OCI-LY7 (cell line): ENCODE results near the gene BLTP3A. TPM values are rescaled to one million over a fixed set of nuclear protein-coding genes. Genes with fewer than 3 reads are reported as not detected.

Experiments
- BruUV-seq: library from RNA; stranded (reverse); fragments of 400-500 nt; replicated peaks from 2 replicates; lab custom pipeline; 2021; lab: Mats Ljungman, UMichigan
- CTCF ChIA-PET: fragments of 300-600 bp; sonication (Branson Sonifier 250); formaldehyde crosslinking; loops from one replicate; lab custom pipeline; 2022; ENCODE audit warnings: antibody characterized with exemption; ENCODE audit not compliant: unreplicated experiment; lab: Charles Lee
- POLR2A ChIA-PET: fragments of 300-600 bp; sonication (Branson Sonifier 250); formaldehyde crosslinking; loops from one replicate; lab custom pipeline; 2022; ENCODE audit warnings: antibody characterized with exemption; lab: Charles Lee
- DNase-seq: peaks from one replicate; pipeline ENCODE4 v3.0.0-alpha.2; 2015; ENCODE audit warnings: low spot score
- H2AFZ ChIP-seq: fragments of 200-600 bp; sonication (generic), shearing (Covaris generic); 2 replicates; pipeline ENCODE4 v1.6.1; 2014; ENCODE audit warnings: mild to moderate bottlenecking, antibody characterized with exemption, low read length, moderate library complexity
- H3K27ac ChIP-seq: fragments of 200-600 bp; sonication (generic); 2 replicates; pipeline ENCODE4 v1.5.1; 2014; ENCODE audit warnings: mixed run types, low read depth, mild to moderate bottlenecking, moderate library complexity, low read length, inconsistent platforms; ENCODE audit not compliant: poor library complexity, severe bottlenecking
- H3K36me3 ChIP-seq: fragments of 200-600 bp; sonication (generic); 2 replicates; pipeline ENCODE4 v1.6.1; 2014; ENCODE audit warnings: mild to moderate bottlenecking, antibody characterized with exemption, low read length, moderate library complexity, mixed read lengths; ENCODE audit not compliant: insufficient read depth
- H3K4me1 ChIP-seq: fragments of 200-600 bp; sonication (generic); 2 replicates; pipeline ENCODE4 v1.5.1; 2014; ENCODE audit warnings: mild to moderate bottlenecking, low read length; ENCODE audit not compliant: insufficient read depth, poor library complexity, severe bottlenecking
- H3K4me2 ChIP-seq: fragments of 200-600 bp; sonication (generic); 2 replicates; pipeline ENCODE4 v1.6.1; 2014; ENCODE audit warnings: mild to moderate bottlenecking, low read length
- H3K4me3 ChIP-seq: fragments of 200-600 bp; sonication (generic); 2 replicates; pipeline ENCODE4 v1.5.1; 2014; ENCODE audit warnings: mild to moderate bottlenecking, low read depth, low read length; ENCODE audit not compliant: poor library complexity, severe bottlenecking
- H3K79me2 ChIP-seq: fragments of 200-600 bp; sonication (generic); 2 replicates; pipeline ENCODE4 v1.6.1; 2016; ENCODE audit warnings: low read depth, mild to moderate bottlenecking, low read length, moderate library complexity, mixed read lengths; ENCODE audit not compliant: insufficient read depth
- H3K9me2 ChIP-seq: fragments of 200-600 bp; sonication (generic); 2 replicates; pipeline ENCODE4 v1.6.1; 2016; ENCODE audit warnings: mild to moderate bottlenecking, low read length, mixed read lengths; ENCODE audit not compliant: insufficient read depth
- H3K9me3 ChIP-seq: fragments of 200-600 bp; sonication (generic); 2 replicates; pipeline ENCODE4 v1.6.1; 2014; ENCODE audit warnings: mild to moderate bottlenecking, mixed run types, low read length, mixed read lengths
- H4K20me1 ChIP-seq: fragments of 200-600 bp; sonication (generic); 2 replicates; pipeline ENCODE4 v1.6.1; 2014; ENCODE audit warnings: mild to moderate bottlenecking, antibody characterized with exemption, low read length, moderate library complexity, mixed read lengths; ENCODE audit not compliant: insufficient read depth
- CTCF ChIP-seq: fragments of 200-600 bp; sonication (generic); conservative IDR thresholded peaks from 2 replicates; pipeline ENCODE4 v1.5.1; 2014; ENCODE audit warnings: mild to moderate bottlenecking, antibody characterized with exemption, low read length, moderate library complexity, mixed read lengths
- EZH2phosphoT487 ChIP-seq: fragments of 200-600 bp; sonication (generic); IDR thresholded peaks from 2 replicates; pipeline ENCODE4 v1.6.1; 2018; ENCODE audit warnings: low read depth, borderline replicate concordance, mild to moderate bottlenecking, mixed run types, antibody characterized with exemption, low read length, moderate library complexity, mixed read lengths
- intact Hi-C: fragments of 100-400 bp; cut with micrococcal nuclease; formaldehyde crosslinking; loops from one replicate; pipeline ENCODE4 v1.10.0; 2022; ENCODE audit not compliant: unreplicated experiment
- total RNA-seq, 2 experiments: library from RNA; depleted of rRNA in 1 of 2; stranded (reverse); fragments of >200 nt in 1 of 2; shearing (Covaris generic) in 1 of 2; gene quantifications; 2 replicates each; pipeline ENCODE4 v1.2.3, GENCODE V29; 2014 to 2022

The BLTP3A gene
- total RNA-seq, 2 experiments from 2014 or later, result 11.9 to 23.3 TPM

DNA sequence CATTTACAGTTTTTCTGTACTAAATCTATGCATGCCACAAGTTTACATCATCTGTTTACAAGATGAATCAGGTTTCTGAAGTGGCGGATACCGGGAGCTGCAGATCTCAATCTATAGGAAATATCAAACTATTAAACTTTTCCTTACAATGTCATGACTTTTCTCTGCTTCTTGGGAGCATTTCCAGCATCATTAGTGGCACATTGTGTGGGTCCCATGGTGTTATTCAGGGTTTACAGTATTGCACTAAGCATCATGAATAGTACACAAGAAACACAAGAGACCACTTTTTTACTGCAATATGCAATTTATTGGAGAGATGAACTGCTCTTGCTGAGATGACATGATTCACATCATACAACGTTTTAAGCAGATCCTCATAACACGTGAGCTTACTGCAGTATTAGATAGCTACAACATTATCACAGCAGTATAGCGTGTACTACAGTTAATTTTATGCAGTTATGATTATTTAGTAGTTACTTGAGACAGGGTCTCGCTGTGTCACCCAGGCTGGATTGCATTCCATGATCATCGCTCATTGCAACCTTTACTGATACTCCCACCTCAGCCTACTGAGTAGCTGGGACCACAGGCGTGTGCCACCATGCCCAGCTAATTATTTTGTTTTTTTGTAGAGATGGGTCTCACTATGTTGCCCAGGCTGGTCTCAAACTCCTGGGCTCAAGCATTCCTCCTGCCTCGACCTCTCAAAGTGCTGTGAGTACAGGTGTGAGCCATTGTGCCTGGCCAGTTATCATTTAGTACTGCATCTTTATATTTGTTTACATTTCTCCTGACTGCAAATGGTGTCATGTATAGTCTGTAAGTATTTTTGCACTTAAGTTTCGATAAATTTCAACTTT is 18.4 kb downstream of the BLTP3A start:
- H3K27ac ChIP-seq, result no peak overlapping the region
- no peak overlapping the region for H2AFZ ChIP-seq
- H3K79me2 ChIP-seq, result peaks cover 21% of the 10 kb centered on the region; the same call in 1 of the 2 replicates
- no peaks in the 10 kb centered on the region for H3K9me3 ChIP-seq
- ChIA-PET POLR2A (interaction anchor here (0.6 to 1.7 kb wide), 3 partner anchors 10 to 217 kb away, joined by 4 to 8 read pairs (median 4); no protein-coding TSS in a partner anchor), CTCF (no interaction called here)
- intact Hi-C loops, result no loop called here
- H3K9me2 ChIP-seq, result no peaks in the 10 kb centered on the region
- no peak overlapping the region for H3K4me2 ChIP-seq
- TF ChIP-seq EZH2phosphoT487 (no peak), CTCF (no peak)
- H3K4me3 ChIP-seq, result no peak overlapping the region
- no peak for DNase-seq
- H3K36me3 ChIP-seq, result no peaks in the 10 kb centered on the region
- H4K20me1 ChIP-seq, result peaks cover 6% of the 10 kb centered on the region; the same call in 1 of the 2 replicates
- H3K4me1 ChIP-seq, result peaks cover 5% of the 10 kb centered on the region
- no TSS peak for BruUV-seq

GRCh38 chr6:34810936-34811632 is 19.2 kb downstream of the BLTP3A start:
- no peaks in the 10 kb centered on the region for H3K9me3 ChIP-seq
- peaks cover 6% of the 10 kb centered on the region; the same call in 1 of the 2 replicates for H4K20me1 ChIP-seq
- H3K4me2 ChIP-seq, result no peak overlapping the region
- POLR2A ChIA-PET, result interaction anchor here (0.5 to 1.7 kb wide), 4 partner anchors 9 to 218 kb away, joined by 4 to 8 read pairs (median 4); no protein-coding TSS in a partner anchor
- intact Hi-C loops, result no loop called here
- H3K79me2 ChIP-seq, result peaks cover 13% of the 10 kb centered on the region; the same call in 1 of the 2 replicates
- H3K4me3 ChIP-seq, result no peak overlapping the region
- H2AFZ ChIP-seq, result no peak overlapping the region
- CTCF ChIA-PET, result no interaction called here
- TF ChIP-seq CTCF (no peak), EZH2phosphoT487 (no peak)
- no peak overlapping the region for H3K27ac ChIP-seq
- DNase-seq, result no peak
- no peaks in the 10 kb centered on the region for H3K36me3 ChIP-seq
- H3K4me1 ChIP-seq, result peaks cover 5% of the 10 kb centered on the region
- no peaks in the 10 kb centered on the region for H3K9me2 ChIP-seq
- no TSS peak for BruUV-seq
